ENCODE results near the gene LAMTOR4.

Gene LAMTOR4

GRCh38 chr7:100148559-100149328 lies at the start of gene LAMTOR4:
LAMTOR4 (plus strand) TSS chr7:100148918; CDS start chr7:100148973, 55 bp downstream.
- DNase-seq: peak; percentile 99 to 100

DNA sequence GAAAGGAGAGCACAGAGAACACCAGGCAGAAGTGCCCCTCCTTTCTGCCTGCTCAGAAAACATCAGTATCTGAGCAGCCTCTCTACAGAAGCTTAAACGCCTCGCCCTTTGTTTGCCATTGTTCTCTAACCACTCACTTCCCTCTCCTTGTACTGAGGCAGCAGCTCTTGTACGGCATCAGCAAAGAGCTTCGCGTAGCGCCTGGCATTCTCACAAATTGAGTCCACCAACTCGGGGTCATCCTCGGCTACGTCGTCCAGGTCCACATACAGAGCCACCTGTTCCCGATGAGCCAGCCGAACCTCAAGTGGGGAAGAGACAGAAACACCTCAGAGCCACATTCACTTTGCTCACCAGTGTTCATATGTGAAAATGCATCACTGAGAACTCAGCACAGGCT lies 49.3 kb upstream of the LAMTOR4 start:
- no peak for DNase-seq

- DNase-seq: peak; percentile 85 to 88
These were observed 48.2 kb upstream of the LAMTOR4 start for GRCh38 chr7:100100420-100101015.

DNA sequence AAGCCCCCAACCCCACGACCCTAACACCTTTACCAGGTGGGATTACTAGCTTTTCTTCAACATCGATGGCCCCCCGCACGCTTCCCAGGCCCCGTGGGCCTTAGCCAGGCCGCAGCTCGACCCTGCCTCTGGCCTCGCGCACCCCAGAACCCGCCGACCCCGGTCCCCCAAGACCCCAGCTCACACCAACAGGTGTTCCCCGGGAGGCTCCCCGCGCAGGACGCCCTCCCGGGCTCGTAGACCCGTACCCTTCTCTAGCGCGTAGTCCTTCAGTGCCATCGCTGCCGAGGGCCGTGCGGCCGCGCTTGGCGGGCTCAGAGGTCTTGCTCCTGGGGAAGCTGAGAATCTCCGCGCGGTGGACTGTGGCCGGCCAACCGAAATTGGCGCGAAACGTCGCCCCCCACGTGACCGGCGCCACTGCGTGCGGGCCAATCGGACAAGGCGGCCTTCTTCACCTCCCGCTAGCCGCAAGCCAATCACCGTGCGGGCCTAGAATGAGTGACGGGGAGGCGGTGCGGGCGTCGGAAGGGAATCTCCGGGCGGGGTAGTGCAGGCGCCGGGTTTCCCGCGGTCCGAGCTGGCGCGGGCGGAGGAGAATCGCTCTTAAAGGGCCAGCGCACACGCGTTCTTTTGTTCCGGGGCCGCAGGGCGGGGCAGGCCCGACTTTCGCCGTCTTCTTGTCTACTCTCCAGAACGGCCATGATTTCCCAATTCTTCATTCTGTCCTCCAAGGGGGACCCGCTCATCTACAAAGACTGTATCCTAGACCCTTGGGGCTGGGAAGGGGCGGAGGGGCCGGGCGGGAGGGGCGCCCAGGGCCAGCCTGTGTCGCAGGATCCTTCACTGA lies 47.5 kb upstream of the LAMTOR4 start, which contains the start of the genes AP4M1 and MCM7:
TSS of gene AP4M1 (plus strand) at position 628 of the 847 bp plus-strand sequence. CDS start at position 700, 72 bp downstream.
TSS of gene MCM7 (minus strand) at position 382 of the 847 bp plus-strand sequence. CDS start at position 279, 103 bp downstream.
- peak; percentile 97 for DNase-seq

GRCh38 chr7:100102950-100103840 lies 45.5 kb upstream of the LAMTOR4 start:
- no peak for DNase-seq

GRCh38 chr7:100105534-100105933 lies 43.2 kb upstream of the LAMTOR4 start:
- no peak for DNase-seq

DNA sequence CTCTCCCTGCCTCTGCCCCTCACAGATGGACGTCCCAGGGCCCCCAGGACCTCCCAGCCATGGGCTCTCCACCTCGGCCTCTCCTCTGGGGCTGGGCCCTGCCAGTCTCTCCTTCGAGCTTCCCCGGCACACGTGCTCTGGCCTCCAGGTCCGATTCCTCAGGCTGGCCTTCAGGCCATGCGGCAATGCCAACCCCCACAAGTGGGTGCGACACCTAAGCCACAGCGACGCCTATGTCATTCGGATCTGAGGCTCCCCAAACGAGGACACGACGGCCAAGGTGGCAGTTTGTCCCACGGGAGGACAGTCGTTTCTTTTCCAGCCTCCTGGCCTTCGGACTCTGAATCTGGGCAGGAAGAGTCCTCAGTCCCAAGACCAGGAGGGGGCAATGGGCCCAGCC lies 42.1 kb upstream of the LAMTOR4 start:
- DNase-seq: no peak

DNA sequence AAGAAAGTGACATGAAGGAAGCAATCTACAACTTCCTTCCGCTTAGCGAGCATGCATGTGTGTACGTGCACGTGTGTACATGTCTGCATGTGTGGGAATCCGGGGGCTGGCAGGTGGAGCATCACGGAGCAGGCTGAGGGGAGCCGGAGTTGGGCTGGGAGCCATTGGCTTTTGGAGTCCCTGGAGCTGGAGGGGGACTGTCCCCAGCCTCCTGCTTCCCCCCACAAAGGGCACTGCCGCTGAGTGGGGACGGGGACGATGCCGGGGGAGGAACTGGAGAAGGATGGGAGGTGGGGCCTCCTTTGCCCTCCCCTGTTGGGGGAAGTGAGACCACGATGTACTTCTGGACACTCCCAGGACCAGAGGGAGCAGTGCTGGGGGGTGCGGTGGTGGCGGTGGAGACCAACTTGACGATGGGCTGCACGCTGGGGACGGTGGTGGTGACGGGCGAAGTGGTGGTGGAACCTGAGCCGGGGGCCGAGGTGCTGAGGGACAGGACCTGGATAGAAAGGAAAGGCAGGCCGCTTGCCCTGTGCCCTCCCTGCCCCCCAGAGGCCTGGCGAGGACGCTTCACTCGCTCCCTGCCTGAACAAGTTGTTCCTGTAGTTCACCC lies 41.5 kb upstream of the LAMTOR4 start:
- DNase-seq: no peak

DNA sequence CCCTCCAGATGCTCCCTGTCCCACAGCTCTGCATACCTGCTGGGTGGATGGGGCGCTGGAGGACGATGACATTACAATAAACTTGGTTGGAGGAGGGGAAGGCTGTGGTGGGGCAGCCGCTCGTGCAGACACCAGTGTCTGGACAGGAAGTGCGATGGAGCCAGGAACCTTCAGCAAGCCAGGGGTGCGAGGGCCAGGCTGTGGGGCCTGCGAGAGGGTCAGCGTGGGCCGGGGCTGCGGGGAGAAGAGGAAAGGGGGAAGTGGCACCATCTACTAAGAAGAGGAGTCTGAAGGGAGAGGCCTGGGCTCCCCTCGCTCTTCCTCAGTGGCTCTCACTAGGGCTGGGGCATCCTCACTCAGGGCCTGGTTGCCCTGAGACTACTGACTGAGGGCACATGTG lies 40.8 kb upstream of the LAMTOR4 start:
- no peak for DNase-seq

DNA sequence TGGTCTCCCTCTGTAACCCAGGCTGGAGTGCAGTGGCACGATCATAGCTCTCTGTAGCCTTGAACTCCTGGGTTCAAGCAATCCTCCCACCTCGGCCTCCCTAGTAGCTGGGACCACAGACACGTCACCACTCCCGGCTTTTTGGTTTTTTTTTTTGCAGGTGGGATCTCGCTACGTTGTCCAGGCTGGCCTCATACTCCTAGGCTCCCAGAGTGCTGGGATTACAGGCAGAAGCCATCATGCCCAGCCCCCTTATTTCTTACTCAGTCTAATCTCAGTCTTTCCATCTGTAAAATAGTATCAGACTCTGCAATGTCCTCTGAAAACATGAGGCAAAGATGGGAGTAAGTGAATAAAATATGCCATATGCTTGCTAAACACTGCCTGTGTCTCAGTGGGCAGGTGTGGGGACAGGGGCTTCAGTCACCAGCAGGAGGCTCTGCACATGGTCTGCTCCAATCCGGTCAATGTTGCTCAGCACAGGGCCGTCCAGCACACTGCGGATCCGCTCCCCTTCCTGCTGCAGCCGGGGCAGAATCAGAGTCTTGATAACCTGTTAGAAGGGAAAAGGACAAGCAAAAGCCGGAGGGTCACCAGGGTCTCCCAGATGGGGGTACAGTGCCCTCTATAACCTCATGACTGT lies 39.1 kb upstream of the LAMTOR4 start:
- no peak for DNase-seq

DNA sequence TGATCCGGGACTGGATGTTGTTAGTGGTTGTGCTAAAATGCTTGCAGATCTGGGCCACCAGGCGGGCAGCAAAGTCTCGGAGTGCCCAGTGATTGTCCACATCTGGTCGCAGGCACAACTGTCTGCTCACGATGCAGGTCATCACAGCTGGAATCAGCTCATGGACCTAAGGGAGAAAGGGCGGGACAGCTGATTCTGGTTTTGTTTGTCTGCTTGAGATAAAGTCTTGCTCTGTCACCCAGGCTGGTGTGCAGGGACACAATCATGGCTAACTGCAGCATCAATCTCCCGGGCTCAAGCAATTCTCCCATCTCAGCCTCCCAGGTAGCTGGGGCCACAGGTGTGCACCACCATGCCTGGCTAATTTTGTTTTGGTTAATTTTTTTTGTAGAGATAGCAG lies 37.6 kb upstream of the LAMTOR4 start:
- no peak for DNase-seq

- DNase-seq: no peak
These were observed 36.8 kb upstream of the LAMTOR4 start for GRCh38 chr7:100111914-100112313.

DNA sequence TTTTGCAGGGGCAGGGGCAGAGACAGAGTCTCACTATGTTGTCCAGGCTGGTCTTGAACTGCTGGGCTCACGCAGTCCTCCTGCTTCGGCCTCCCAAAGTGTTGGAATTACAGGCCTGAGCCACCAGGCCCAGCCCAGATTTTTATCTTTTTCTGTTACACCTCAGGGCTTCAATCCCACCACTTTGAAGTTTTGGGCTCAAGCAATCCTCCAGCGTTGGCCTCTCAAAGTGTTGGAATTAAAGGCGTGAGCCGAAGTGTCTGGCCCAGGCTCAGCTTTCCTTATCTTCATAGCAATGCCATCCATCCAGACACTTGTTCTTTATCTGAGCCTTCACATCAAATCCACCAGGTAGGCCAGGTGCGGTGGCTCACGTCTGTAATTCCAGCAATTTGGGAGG lies 33.7 kb upstream of the LAMTOR4 start:
- DNase-seq: no peak

DNA sequence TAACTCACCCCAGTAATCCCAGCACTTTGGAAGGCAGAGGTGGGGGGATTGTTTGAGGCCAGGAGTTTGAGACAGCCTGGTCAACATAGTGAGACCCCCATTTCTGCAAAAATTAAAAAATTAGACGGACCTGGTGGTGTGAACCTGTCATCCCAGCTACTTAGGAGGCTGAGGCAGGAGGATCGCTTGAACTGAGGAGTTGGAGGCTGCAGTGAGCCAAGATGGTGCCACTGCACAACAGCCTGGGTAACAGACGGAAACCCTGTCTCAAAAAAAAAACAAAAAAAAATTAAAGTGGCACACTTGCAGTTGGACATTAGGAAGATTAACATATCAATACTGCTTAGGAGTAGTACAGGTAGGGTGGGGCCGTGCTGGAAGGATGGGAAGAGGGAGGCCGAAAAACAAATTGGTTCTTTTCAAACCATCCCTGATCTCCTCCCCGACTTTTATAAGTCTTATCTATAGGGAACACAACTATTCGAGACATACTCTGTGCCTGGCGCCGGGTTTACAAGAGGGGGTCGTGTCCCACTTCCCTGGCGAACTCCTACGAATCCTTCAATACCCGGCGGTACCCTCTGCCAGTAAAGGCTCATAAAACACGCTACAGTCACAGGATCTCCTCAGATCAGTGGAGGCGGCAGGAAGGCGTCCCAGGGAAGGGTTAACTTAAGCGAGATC lies 30.2 kb upstream of the LAMTOR4 start:
- DNase-seq: no peak

GRCh38 chr7:100119072-100119969 lies 29.4 kb upstream of the LAMTOR4 start, which contains the start of the genes CNPY4 and TAF6:
CNPY4 (plus strand) TSS chr7:100119634; CDS start chr7:100119745, 111 bp downstream.
TAF6 (minus strand) TSS chr7:100119358; CDS start chr7:100114209, 5,149 bp downstream.
- peak; percentile 93 to 95 for DNase-seq

- DNase-seq: peak; percentile 62 to 77
These were observed 28.6 kb upstream of the LAMTOR4 start for GRCh38 chr7:100119970-100120732.

DNA sequence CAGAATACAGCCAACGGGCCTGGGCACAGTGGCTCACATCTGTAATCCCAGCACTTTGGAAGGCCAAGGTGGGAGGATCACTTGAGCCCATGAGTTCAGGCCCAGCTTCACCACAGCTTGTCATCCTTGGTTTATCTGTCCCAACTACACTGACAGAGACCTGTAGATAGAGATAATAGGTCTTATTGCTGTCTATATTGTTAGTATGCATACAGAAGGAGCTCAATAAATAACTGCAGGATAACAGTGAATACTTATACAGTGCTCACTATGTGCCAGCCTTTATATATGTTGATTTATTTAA lies 28.0 kb upstream of the LAMTOR4 start:
- DNase-seq: peak in 1 of 2 donors; percentile 13

GRCh38 chr7:100122067-100122466 lies 26.7 kb upstream of the LAMTOR4 start:
- no peak for DNase-seq

- DNase-seq: no peak
These were observed 26.1 kb upstream of the LAMTOR4 start for GRCh38 chr7:100122568-100122967.
